KMS-11 (cell line): Measurements from ENCODE around the gene NR2F2.

Source experiments
- H2AFZ ChIP-seq: fragments of 200-600 bp; sonication (generic); 2 replicates; pipeline ENCODE4 v1.6.1; 2016; ENCODE audit warnings: antibody characterized with exemption, mixed run types, low read depth
- H3K27ac ChIP-seq: fragments of 200-600 bp; sonication (generic); 2 replicates; pipeline ENCODE4 v1.6.1; 2016; ENCODE audit warnings: mild to moderate bottlenecking, mixed run types
- H3K27me3 ChIP-seq: fragments of 200-600 bp; sonication (generic); 2 replicates; pipeline ENCODE4 v1.6.1; 2017; ENCODE audit warnings: mild to moderate bottlenecking, low read depth, mixed run types, moderate library complexity; ENCODE audit not compliant: insufficient read depth
- H3K36me3 ChIP-seq: fragments of 200-600 bp; sonication (generic); 2 replicates; pipeline ENCODE4 v1.6.1; 2017; ENCODE audit warnings: mild to moderate bottlenecking, mixed run types; ENCODE audit not compliant: insufficient read depth
- H3K4me1 ChIP-seq: fragments of 200-600 bp; sonication (generic); 2 replicates; pipeline ENCODE4 v1.6.1; 2016; ENCODE audit warnings: mild to moderate bottlenecking, low read depth, mixed run types; ENCODE audit not compliant: poor library complexity, severe bottlenecking
- H3K4me2 ChIP-seq: fragments of 200-600 bp; sonication (generic); 2 replicates; pipeline ENCODE4 v1.7.0; 2016; ENCODE audit warnings: mild to moderate bottlenecking, mixed run types
- H3K4me3 ChIP-seq: fragments of 200-600 bp; sonication (generic); IDR thresholded peaks from 2 replicates; pipeline ENCODE4 v1.6.1; 2017; ENCODE audit warnings: low read depth, low read length, mixed read lengths; ENCODE audit not compliant: insufficient read depth
- H3K79me2 ChIP-seq: fragments of 200-600 bp; sonication (generic); 2 replicates; pipeline ENCODE4 v1.6.1; 2016; ENCODE audit warnings: low read depth, mixed run types; ENCODE audit not compliant: insufficient read depth
- H3K9ac ChIP-seq: fragments of 200-600 bp; sonication (generic); 2 replicates; pipeline ENCODE4 v1.6.1; 2016; ENCODE audit warnings: mild to moderate bottlenecking, mixed run types
- H4K20me1 ChIP-seq: fragments of 200-600 bp; sonication (generic); 2 replicates; pipeline ENCODE4 v1.6.1; 2016; ENCODE audit warnings: mild to moderate bottlenecking, mixed run types; ENCODE audit not compliant: insufficient read depth
- TF ChIP-seq, protein P1 (sequence below): fragments of 200-600 bp; sonication (generic); conservative IDR thresholded peaks from 2 replicates; pipeline ENCODE4 v1.6.1; 2017; ENCODE audit warnings: low read depth, mild to moderate bottlenecking, antibody characterized with exemption, low read length, moderate library complexity, mixed read lengths

Gene NR2F2

DNA sequence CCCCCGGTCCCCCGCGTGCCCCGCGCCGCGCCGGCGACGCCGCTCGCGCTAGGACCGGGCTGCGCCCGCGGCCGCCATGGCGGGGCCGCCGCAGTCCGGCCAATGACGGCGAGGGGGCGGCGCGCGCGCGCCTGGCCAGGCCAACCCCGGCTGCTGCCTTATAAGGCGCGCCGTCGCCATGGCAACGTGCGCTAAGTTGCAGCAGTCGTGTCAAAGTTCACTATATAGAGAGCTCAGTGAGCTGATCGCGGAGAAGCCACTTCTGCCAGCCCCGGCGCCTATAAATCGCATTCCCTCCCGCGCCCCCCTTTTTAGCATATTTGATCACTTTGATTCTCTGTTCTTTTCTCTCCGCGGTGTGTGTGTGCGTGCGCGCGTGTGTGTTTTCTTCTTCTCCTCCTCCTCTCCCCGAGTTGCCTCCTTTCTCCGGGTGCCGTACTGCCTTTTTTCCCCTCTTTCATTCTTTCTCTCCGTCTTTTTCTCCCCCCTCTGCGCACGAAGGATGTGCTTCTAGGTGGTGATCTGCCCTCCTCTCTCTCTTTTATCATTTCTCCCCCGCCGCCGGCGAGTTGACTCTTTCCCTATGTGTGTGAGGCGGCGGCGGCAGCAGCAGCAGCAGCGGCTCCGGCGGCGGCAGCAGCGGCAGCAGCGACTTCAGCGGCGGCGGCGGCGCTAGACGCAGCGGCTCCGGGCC, at the start of gene NR2F2:
NR2F2 (plus strand) TSS at position 251 of the 694 bp plus-strand sequence. CDS start 1,406 bp downstream, outside the sequence.
- Histone ChIP-seq H3K27ac (peak within 1 kb of the TSS; percentile 79), H3K36me3 (no peaks in the 10 kb centered on the region), H3K79me2 (peaks cover 21% of the 10 kb centered on the region), H3K4me1 (peaks cover 47% of the 10 kb centered on the region), H3K9ac (peak within 1 kb of the TSS; percentile 68), H3K4me3 (no peak within 1 kb of the TSS), H4K20me1 (no peaks in the 10 kb centered on the region), H2AFZ (peak within 1 kb of the TSS; percentile 79), H3K4me2 (peak within 1 kb of the TSS; percentile 61), H3K27me3 (no peaks in the 10 kb centered on the region)
- TF ChIP-seq, protein P1, sequence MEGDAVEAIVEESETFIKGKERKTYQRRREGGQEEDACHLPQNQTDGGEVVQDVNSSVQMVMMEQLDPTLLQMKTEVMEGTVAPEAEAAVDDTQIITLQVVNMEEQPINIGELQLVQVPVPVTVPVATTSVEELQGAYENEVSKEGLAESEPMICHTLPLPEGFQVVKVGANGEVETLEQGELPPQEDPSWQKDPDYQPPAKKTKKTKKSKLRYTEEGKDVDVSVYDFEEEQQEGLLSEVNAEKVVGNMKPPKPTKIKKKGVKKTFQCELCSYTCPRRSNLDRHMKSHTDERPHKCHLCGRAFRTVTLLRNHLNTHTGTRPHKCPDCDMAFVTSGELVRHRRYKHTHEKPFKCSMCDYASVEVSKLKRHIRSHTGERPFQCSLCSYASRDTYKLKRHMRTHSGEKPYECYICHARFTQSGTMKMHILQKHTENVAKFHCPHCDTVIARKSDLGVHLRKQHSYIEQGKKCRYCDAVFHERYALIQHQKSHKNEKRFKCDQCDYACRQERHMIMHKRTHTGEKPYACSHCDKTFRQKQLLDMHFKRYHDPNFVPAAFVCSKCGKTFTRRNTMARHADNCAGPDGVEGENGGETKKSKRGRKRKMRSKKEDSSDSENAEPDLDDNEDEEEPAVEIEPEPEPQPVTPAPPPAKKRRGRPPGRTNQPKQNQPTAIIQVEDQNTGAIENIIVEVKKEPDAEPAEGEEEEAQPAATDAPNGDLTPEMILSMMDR = no peak

DNA sequence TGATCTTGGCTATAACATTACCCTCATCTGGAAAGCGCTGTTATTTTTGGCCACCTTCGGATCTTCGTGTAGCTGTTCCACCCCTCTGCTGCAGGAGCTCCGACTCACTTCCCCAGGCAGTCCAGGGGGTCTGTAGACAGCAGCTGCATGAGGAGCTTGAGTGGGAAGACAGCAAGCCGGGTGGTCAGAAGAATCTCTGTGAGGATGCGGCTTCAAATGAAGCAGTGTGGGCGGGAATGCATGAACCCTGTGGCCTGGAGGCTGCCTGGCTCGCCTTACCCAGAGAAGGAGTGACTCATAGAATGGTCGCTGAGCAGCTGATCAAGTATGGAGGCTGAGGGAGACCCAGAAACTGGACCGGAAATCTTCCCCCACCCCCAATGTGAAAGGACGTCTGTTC, 45.2 kb upstream of the NR2F2 start:
- Histone ChIP-seq H3K27me3 (no peaks in the 10 kb centered on the region), H4K20me1 (no peaks in the 10 kb centered on the region), H3K79me2 (no peaks in the 10 kb centered on the region), H3K9ac (no peak overlapping the region), H3K4me2 (no peak overlapping the region), H3K4me3 (no peak overlapping the region), H3K36me3 (no peaks in the 10 kb centered on the region), H2AFZ (no peak overlapping the region), H3K4me1 (no peaks in the 10 kb centered on the region), H3K27ac (no peak overlapping the region)
- TF ChIP-seq, protein P1 = no peak

DNA sequence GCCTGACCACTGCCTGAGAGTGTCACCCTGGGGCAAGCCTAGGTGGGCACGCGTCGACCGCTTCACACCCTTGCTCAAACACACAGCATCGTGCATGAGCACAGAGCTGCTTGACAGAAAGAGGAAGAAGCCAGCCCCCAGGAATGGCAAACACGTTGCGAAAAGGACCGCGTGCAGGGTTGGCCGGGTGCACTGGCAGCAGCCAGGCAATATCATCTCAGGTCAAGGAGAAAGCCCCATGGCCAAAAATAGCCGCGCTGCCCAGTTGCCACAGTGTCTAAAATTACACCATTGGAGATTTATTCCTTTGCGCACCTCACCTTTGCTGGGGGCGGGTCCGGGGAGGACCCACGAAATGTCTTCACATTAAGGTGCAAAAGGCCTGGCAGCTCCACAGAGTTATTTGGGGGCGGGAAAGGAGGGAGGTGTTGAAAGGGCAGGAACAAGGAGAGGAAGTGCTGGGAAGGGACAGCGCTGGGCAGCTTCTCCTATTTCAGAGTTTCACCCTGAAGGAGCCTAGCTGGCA, 44.7 kb upstream of the NR2F2 start:
- H3K79me2 ChIP-seq = no peaks in the 10 kb centered on the region
- H3K4me3 ChIP-seq = no peak overlapping the region
- no peaks in the 10 kb centered on the region for H3K27me3 ChIP-seq
- H3K4me1 ChIP-seq = no peaks in the 10 kb centered on the region
- H3K9ac ChIP-seq = no peak overlapping the region
- H3K4me2 ChIP-seq = no peak overlapping the region
- TF ChIP-seq, protein P1 = no peak
- no peaks in the 10 kb centered on the region for H3K36me3 ChIP-seq
- no peak overlapping the region for H3K27ac ChIP-seq
- no peak overlapping the region for H2AFZ ChIP-seq
- H4K20me1 ChIP-seq = no peaks in the 10 kb centered on the region

DNA sequence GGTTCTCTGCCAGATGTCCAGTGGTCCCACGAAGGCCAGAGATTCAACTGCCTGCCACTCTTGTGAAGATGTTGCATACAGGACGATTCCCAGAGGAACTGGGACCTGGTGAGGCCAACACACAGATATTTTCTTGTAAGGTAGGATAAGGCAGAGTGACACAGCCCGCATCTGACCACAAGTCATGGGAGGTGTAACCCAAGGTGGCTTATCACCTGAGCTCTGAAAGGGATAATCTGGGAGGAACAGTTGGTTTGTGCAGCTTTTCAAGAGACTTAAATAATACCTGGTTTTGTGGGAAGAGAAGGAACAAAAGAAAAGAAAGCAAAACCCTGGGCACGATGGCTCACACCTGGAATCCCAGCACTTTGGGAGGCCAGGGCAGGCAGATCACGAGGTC, 39.8 kb upstream of the NR2F2 start:
- H3K27ac ChIP-seq = no peak overlapping the region
- no peak overlapping the region for H3K4me3 ChIP-seq
- H3K79me2 ChIP-seq = no peaks in the 10 kb centered on the region
- no peaks in the 10 kb centered on the region for H4K20me1 ChIP-seq
- no peaks in the 10 kb centered on the region for H3K36me3 ChIP-seq
- no peak overlapping the region for H3K9ac ChIP-seq
- no peak overlapping the region for H3K4me2 ChIP-seq
- H3K27me3 ChIP-seq = no peaks in the 10 kb centered on the region
- TF ChIP-seq, protein P1 = no peak
- no peaks in the 10 kb centered on the region for H3K4me1 ChIP-seq
- H2AFZ ChIP-seq = no peak overlapping the region
